ENCODE data around the gene KLHL40. TPM values are rescaled to one million over a fixed set of nuclear protein-coding genes. Genes with fewer than 3 reads are reported as not detected.

The KLHL40 gene
- total RNA-seq, 1 experiment from 2014 or later: not detected

GRCh38 chr3:42699511-42699971 lies 14.2 kb downstream of the KLHL40 start:
- ChIA-PET POLR2A (ENCODE audit: low non-redundant PET) (no interaction called here), CTCF (no interaction called here)
- BruUV-seq (replicated peaks): no TSS peak
- no peaks in the 10 kb centered on the region for H3K9me3 ChIP-seq (ENCODE audit: low read depth, low read length, poor library complexity, severe bottlenecking)
- H3K27me3 ChIP-seq (replicated peaks; ENCODE audit: insufficient read depth, low read depth, low read length, poor library complexity): no peaks in the 10 kb centered on the region
- no peak overlapping the region for H3K4me3 ChIP-seq (ENCODE audit: low read depth, low read length, poor library complexity, severe bottlenecking)
- no peak overlapping the region for H3K27ac ChIP-seq (ENCODE audit: low read depth, low read length, poor library complexity, severe bottlenecking)
- H3K4me1 ChIP-seq (ENCODE audit: insufficient read depth, low read length, poor library complexity, severe bottlenecking): no peaks in the 10 kb centered on the region
- no peak for DNase-seq (ENCODE audit: low spot score)
- no peaks in the 10 kb centered on the region for H3K36me3 ChIP-seq (ENCODE audit: insufficient read depth, low read length, poor library complexity, severe bottlenecking)
- intact Hi-C loops (cut with micrococcal nuclease; ENCODE audit: unreplicated experiment): no loop called here
- TF ChIP-seq CTCF (conservative IDR thresholded peaks at IDR 0.05; ENCODE audit: low read depth, low read length) (no peak), EZH2 (IDR thresholded peaks at IDR 0.05; ENCODE audit: borderline replicate concordance, low read depth, low read length, poor library complexity, severe bottlenecking) (no peak)

GRCh38 chr3:42700366-42701288 lies 15.3 kb downstream of the KLHL40 start:
- H3K27ac ChIP-seq (ENCODE audit: low read depth, low read length, poor library complexity, severe bottlenecking): no peak overlapping the region
- no peaks in the 10 kb centered on the region for H3K4me1 ChIP-seq (ENCODE audit: insufficient read depth, low read length, poor library complexity, severe bottlenecking)
- TF ChIP-seq CTCF (conservative IDR thresholded peaks at IDR 0.05; ENCODE audit: low read depth, low read length): no peak
- no peak for TF ChIP-seq EZH2 (IDR thresholded peaks at IDR 0.05; ENCODE audit: borderline replicate concordance, low read depth, low read length, poor library complexity, severe bottlenecking)
- H3K4me3 ChIP-seq (ENCODE audit: low read depth, low read length, poor library complexity, severe bottlenecking): no peak overlapping the region
- H3K9me3 ChIP-seq (ENCODE audit: low read depth, low read length, poor library complexity, severe bottlenecking): no peaks in the 10 kb centered on the region
- intact Hi-C loops (cut with micrococcal nuclease; ENCODE audit: unreplicated experiment): no loop called here
- BruUV-seq (replicated peaks): no TSS peak
- DNase-seq (ENCODE audit: low spot score): no peak
- ChIA-PET POLR2A (ENCODE audit: low non-redundant PET) (no interaction called here), CTCF (no interaction called here)
- H3K27me3 ChIP-seq (replicated peaks; ENCODE audit: insufficient read depth, low read depth, low read length, poor library complexity): no peaks in the 10 kb centered on the region
- no peaks in the 10 kb centered on the region for H3K36me3 ChIP-seq (ENCODE audit: insufficient read depth, low read length, poor library complexity, severe bottlenecking)

GRCh38 chr3:42701371-42702065 lies 16.2 kb downstream of the KLHL40 start:
- H3K4me3 ChIP-seq (ENCODE audit: low read depth, low read length, poor library complexity, severe bottlenecking): no peak overlapping the region
- no peaks in the 10 kb centered on the region for H3K27me3 ChIP-seq (replicated peaks; ENCODE audit: insufficient read depth, low read depth, low read length, poor library complexity)
- CTCF ChIA-PET: no interaction called here
- POLR2A ChIA-PET (ENCODE audit: low non-redundant PET): interaction anchor here (0.6 kb wide), 1 partner anchor 12 kb away, joined by 3 read pairs; no protein-coding TSS in a partner anchor
- no peak for DNase-seq (ENCODE audit: low spot score)
- no peaks in the 10 kb centered on the region for H3K9me3 ChIP-seq (ENCODE audit: low read depth, low read length, poor library complexity, severe bottlenecking)
- no peak overlapping the region for H3K27ac ChIP-seq (ENCODE audit: low read depth, low read length, poor library complexity, severe bottlenecking)
- no TSS peak for BruUV-seq (replicated peaks)
- intact Hi-C loops (cut with micrococcal nuclease; ENCODE audit: unreplicated experiment): no loop called here
- TF ChIP-seq CTCF (conservative IDR thresholded peaks at IDR 0.05; ENCODE audit: low read depth, low read length): no peak
- no peak for TF ChIP-seq EZH2 (IDR thresholded peaks at IDR 0.05; ENCODE audit: borderline replicate concordance, low read depth, low read length, poor library complexity, severe bottlenecking)
- H3K36me3 ChIP-seq (ENCODE audit: insufficient read depth, low read length, poor library complexity, severe bottlenecking): no peaks in the 10 kb centered on the region
- H3K4me1 ChIP-seq (ENCODE audit: insufficient read depth, low read length, poor library complexity, severe bottlenecking): no peaks in the 10 kb centered on the region
